Calu3 (cell line): Measurements from ENCODE around the gene PIP4K2C. TPM values are rescaled to one million over a fixed set of nuclear protein-coding genes. Genes with fewer than 3 reads are reported as not detected.
"Not testable (repeated sequence)": the region's sequence is repeated elsewhere in the genome, so short reads cannot be mapped to it uniquely, and the experiment has no call there.

ENCODE experiments used
- BruUV-seq: library from RNA; stranded (reverse); fragments of 400-500 nt; replicated peaks from 2 replicates; lab custom pipeline; 2021; lab: Mats Ljungman, UMichigan
- CTCF ChIA-PET: fragments of 300-600 bp; sonication (Branson Sonifier 250); formaldehyde crosslinking; loops from one replicate; lab custom pipeline; 2022; ENCODE audit warnings: antibody characterized with exemption; lab: Charles Lee
- DNase-seq: peaks from one replicate; pipeline ENCODE4 v3.0.0; 2022
- H3K27ac Mint-ChIP-seq: one replicate; pipeline ENCODE4 v1.8.0; 2022; ENCODE audit warnings: mixed read lengths; ENCODE audit not compliant: unreplicated experiment
- H3K27me3 Mint-ChIP-seq: one replicate; pipeline ENCODE4 v1.8.0; 2022; ENCODE audit warnings: mixed read lengths; ENCODE audit not compliant: unreplicated experiment
- H3K36me3 Mint-ChIP-seq: one replicate; pipeline ENCODE4 v1.8.0; 2022; ENCODE audit warnings: mild to moderate bottlenecking, moderate library complexity, mixed read lengths; ENCODE audit not compliant: insufficient read depth, unreplicated experiment
- H3K4me1 Mint-ChIP-seq: one replicate; pipeline ENCODE4 v1.8.0; 2022; ENCODE audit warnings: mild to moderate bottlenecking, low read depth, mixed read lengths; ENCODE audit not compliant: unreplicated experiment
- H3K4me3 Mint-ChIP-seq: one replicate; pipeline ENCODE4 v1.8.0; 2022; ENCODE audit warnings: mild to moderate bottlenecking, low read depth, moderate library complexity, mixed read lengths; ENCODE audit not compliant: unreplicated experiment
- H3K9me3 Mint-ChIP-seq: one replicate; pipeline ENCODE4 v1.8.0; 2022; ENCODE audit warnings: low read depth, mixed read lengths; ENCODE audit not compliant: unreplicated experiment
- intact Hi-C: fragments of 100-400 bp; cut with micrococcal nuclease; formaldehyde crosslinking; loops from one replicate; pipeline ENCODE4 v1.10.0; 2022; ENCODE audit not compliant: unreplicated experiment
- total RNA-seq: library from RNA; stranded (reverse); gene quantifications from 2 replicates; pipeline ENCODE4 v1.2.3, GENCODE V29; 2022
- TF ChIP-seq, protein P1 (sequence below): fragments of 200-600 bp; IDR thresholded peaks from one replicate; pipeline ENCODE4 v1.8.0; 2022; ENCODE audit warnings: antibody characterized with exemption; ENCODE audit not compliant: unreplicated experiment

The PIP4K2C gene
- total RNA-seq, 1 experiment from 2014 or later: 66.3 TPM

DNA sequence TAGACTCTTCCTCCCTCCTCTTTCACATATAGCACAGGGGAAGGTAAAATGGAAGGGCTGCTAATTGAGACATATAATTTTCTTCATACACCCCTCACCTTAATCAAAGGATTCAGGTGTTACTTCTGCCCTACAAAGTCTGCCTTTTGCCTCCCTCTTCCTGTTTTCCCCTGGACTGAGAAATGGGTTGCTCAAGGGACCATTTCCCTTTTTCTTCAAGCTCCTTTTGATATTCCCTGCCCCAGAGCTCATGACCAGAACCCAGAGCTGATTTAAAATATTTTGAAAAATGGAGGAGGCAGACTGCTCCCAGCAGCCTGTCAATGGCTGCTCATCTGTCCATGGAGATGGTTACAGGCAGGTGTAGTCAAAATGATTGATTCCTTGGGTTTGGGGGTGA, 6.3 kb upstream of the PIP4K2C start:
- intact Hi-C loops: loop anchor here (5.0 kb wide), 1 partner anchor 108 kb away; the partner anchor contains the start of gene OS9
- Mint-ChIP-seq H3K4me1 (peaks cover 10% of the 10 kb centered on the region), H3K9me3 (no peaks in the 10 kb centered on the region), H3K36me3 (no peaks in the 10 kb centered on the region), H3K4me3 (no peak overlapping the region), H3K27ac (no peak overlapping the region), H3K27me3 (peaks cover 8% of the 10 kb centered on the region)
- no TSS peak for BruUV-seq
- DNase-seq: no peak
- TF ChIP-seq, protein P1, sequence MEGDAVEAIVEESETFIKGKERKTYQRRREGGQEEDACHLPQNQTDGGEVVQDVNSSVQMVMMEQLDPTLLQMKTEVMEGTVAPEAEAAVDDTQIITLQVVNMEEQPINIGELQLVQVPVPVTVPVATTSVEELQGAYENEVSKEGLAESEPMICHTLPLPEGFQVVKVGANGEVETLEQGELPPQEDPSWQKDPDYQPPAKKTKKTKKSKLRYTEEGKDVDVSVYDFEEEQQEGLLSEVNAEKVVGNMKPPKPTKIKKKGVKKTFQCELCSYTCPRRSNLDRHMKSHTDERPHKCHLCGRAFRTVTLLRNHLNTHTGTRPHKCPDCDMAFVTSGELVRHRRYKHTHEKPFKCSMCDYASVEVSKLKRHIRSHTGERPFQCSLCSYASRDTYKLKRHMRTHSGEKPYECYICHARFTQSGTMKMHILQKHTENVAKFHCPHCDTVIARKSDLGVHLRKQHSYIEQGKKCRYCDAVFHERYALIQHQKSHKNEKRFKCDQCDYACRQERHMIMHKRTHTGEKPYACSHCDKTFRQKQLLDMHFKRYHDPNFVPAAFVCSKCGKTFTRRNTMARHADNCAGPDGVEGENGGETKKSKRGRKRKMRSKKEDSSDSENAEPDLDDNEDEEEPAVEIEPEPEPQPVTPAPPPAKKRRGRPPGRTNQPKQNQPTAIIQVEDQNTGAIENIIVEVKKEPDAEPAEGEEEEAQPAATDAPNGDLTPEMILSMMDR: no peak
- CTCF ChIA-PET: interaction anchor here (1.3 to 1.5 kb wide), 2 partner anchors 9 kb away, joined by 3 to 5 read pairs; no protein-coding TSS in a partner anchor

DNA sequence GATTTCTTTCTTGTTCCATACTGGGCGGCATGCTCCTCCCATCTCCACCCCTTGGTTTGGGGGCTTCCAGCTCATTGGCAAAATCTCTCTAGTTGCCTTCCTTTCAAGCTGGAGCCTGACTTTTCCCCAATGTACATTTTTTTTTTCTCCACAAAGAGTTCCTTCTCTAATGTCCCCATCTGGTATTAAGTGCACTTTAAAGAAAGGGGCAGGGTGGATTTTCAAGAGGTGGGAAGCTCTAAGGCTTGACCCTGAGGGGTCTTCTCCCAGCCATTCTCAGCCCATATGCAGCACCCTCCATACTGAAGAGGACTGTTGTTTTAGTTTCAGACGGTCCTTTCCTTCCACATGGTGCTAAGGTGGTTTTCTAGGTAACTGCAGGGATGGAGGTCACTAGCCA, 5.8 kb upstream of the PIP4K2C start:
- Mint-ChIP-seq H3K27me3 (peaks cover 11% of the 10 kb centered on the region), H3K27ac (no peak overlapping the region), H3K36me3 (no peaks in the 10 kb centered on the region), H3K4me1 (peaks cover 8% of the 10 kb centered on the region), H3K4me3 (no peak overlapping the region), H3K9me3 (no peaks in the 10 kb centered on the region)
- intact Hi-C loops: no loop called here
- TF ChIP-seq, protein P1: no peak
- DNase-seq: no peak
- CTCF ChIA-PET: interaction anchor here (0.8 to 1.5 kb wide), 3 partner anchors 9 to 108 kb away, joined by 3 to 6 read pairs (median 5); no protein-coding TSS in a partner anchor
- BruUV-seq: no TSS peak

DNA sequence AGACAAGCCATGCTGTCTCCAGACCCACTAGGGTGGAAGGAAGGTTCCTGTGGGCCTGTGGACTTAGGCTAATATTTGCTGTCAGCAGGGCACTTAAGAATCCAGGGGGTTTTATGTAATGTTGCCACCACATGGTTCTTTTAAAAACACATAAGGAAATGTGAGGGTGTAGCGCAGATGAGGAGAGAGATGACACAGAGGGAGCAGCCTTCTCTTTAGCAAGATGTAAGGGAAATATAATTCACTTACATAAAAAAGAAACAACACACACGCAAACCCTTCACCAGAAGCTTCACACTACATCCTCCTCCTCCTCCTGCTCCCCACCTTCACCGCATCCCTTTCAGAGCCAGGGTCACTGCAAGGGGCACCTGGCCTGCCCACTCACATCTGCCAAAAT, 4.9 kb upstream of the PIP4K2C start:
- Mint-ChIP-seq H3K36me3 (peaks cover 7% of the 10 kb centered on the region), H3K4me1 (peaks cover 15% of the 10 kb centered on the region), H3K27me3 (peaks cover 14% of the 10 kb centered on the region), H3K9me3 (peaks cover 3% of the 10 kb centered on the region), H3K4me3 (no peak overlapping the region), H3K27ac (no peak overlapping the region)
- TF ChIP-seq, protein P1: no peak
- DNase-seq: no peak
- BruUV-seq: no TSS peak
- intact Hi-C loops: no loop called here
- CTCF ChIA-PET: interaction anchor here (0.7 to 0.8 kb wide), 2 partner anchors 107 to 875 kb away, joined by 5 to 6 read pairs; no protein-coding TSS in a partner anchor

DNA sequence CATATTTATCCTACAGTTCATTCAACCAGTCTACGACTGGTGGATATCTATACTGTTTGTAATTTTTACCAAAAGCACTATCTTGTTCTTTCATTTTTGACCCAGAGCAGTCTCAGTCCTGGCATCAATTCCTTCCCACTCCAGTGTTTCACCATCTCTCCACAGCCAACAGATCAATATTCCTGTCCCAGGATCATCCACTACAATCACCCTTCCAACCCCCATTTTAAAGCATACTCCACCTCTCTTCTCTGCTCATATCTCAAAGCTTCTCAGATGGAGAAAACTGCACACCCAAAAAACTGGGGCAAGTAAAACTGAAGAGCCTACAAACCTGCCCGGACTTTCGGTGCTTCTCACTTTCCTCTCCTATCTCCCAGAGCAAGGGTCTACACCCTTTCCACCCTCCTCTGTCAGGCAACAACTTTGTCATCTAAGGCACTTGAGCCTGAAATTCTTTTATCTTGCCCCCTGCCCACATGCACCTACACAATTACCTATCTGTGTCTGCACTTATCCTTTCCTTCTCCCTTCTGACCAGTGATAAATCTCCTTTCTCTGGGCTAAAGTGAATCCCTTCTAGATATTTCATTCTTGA, 4.1 kb upstream of the PIP4K2C start:
- Mint-ChIP-seq H3K27ac (no peak overlapping the region), H3K27me3 (peaks cover 12% of the 10 kb centered on the region), H3K4me3 (no peak overlapping the region), H3K9me3 (peaks cover 3% of the 10 kb centered on the region), H3K4me1 (peaks cover 17% of the 10 kb centered on the region), H3K36me3 (peaks cover 15% of the 10 kb centered on the region)
- no peak for DNase-seq
- intact Hi-C loops: no loop called here
- TF ChIP-seq, protein P1: no peak
- CTCF ChIA-PET: no interaction called here
- no TSS peak for BruUV-seq

DNA sequence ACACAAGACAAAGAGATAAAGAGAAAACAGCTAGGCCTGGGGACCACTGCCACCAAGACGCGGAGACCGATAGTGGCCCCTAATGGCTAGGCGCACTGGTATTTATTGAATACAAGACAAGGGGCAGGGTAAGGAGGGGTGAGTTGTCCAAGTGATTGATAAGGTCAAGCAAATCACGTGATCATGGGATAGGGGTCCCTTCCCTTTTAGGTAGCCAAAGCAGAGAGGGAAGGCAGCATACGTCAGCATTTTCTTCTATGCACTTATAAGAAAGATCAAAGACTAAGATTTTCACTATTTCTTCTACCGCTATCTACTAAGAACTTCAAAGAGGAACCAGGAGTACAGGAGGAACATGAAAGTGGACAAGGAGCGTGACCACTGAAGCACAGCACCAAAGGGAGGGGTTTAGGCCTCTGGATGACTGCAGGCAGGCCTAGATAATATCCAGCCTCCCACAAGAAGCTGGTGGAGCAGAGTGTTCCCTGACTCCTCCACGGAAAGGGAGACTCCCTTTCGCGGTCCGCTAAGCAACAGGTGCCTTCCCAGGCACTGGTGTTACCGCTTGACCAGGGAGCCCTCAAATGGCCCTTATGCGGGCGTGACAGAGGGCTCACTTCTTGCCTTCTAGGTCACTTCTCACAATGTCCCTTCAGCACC, 1.9 kb upstream of the PIP4K2C start:
- DNase-seq, BruUV-seq, H3K4me3 Mint-ChIP-seq, intact Hi-C loops, H3K9me3 Mint-ChIP-seq, H3K27ac Mint-ChIP-seq: not testable (repeated sequence)
- Mint-ChIP-seq H3K36me3 (peaks cover 18% of the 10 kb centered on the region), H3K27me3 (peaks cover 12% of the 10 kb centered on the region), H3K4me1 (peaks cover 22% of the 10 kb centered on the region)
- CTCF ChIA-PET: interaction anchor here (0.7 kb wide), 1 partner anchor 1615 kb away, joined by 4 read pairs; no protein-coding TSS in a partner anchor
